ENCODE data around the gene PEX5L. TPM values are rescaled to one million over a fixed set of nuclear protein-coding genes. Genes with fewer than 3 reads are reported as not detected.
"Not testable (repeated sequence)": the region's sequence is repeated elsewhere in the genome, so short reads cannot be mapped to it uniquely, and the experiment has no call there.

Gene PEX5L
- total RNA-seq, result 0.57 TPM in 1 of 2 replicates, not detected in the other

DNA sequence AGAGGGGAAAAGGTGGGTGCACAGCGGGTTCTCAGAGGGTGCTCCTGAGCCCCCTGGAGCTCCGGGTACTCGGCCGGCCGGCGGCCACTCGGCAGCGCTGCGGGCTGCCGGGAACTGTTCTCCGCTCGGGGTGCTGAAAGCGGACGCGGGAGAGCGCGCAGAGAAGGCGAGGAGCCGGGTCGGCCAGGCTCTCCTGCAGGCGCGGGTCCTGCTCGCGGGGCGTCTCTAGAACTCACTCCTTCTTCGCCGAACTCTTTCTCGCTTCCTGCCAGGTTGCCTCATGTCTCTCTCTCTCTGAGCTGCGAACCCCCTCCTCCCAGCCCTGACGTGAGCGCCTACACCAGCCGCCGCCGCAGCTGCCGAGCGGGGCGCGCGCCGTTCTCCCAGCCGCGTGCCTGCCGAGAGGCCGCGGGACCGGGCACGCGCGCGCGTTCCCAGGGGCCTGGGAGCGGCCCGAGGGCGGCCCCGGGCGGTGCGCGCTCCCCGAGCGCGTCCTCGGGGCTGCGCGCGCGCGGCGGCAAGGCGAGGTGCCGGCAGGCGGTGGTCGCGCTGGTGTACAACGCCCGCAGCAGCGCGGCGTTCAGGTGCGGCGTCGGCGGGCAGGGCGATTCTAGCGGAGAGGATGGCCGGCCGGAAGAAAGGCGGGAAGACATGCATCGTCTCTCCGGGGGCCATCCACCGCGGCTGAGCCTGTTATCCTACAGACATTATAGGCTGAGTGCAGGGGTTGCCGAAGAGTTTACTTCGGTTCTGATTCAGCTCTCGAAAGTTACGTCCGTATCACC, at the start of gene PEX5L:
Gene PEX5L (minus strand): TSS at position 267 of the 785 bp plus-strand sequence. CDS start 338 bp downstream, outside the sequence.
- intact Hi-C loops (cut with micrococcal nuclease), result loop anchor here (5.0 kb wide), 2 partner anchors 110 to 640 kb away; partner anchors contain the start of gene CCDC39

DNA sequence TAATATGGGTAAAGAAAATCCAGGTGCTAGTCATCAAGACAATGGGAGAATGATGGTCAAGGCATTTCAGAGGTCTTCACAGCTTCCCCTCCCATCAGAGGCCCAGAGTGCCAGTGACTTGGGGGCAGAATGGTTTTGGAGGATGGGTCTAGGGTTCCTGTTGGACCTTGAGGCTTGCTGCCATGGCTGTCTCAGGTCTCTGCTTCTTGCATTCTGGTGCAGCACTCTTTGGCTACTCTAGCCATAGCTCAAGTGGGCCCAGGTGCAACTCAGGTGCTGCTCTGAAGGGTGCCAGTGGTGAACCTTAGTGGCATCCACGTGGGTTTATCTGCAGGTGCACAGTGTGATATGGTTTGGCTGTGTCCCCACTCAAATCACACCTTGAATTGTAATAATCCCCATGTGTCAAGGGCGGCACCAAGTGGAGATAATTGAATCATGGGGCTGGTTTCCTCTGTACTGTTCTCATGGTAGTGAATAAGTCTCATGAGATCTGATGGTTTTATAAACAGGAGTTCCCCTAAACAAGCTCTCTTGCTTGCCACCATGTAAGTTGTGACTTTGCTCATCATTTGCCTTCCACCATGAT, 48.5 kb upstream of the PEX5L start:
- intact Hi-C loops (cut with micrococcal nuclease), result loop anchor here (2.0 kb wide), 1 partner anchor 156 kb away; no protein-coding TSS in a partner anchor

DNA sequence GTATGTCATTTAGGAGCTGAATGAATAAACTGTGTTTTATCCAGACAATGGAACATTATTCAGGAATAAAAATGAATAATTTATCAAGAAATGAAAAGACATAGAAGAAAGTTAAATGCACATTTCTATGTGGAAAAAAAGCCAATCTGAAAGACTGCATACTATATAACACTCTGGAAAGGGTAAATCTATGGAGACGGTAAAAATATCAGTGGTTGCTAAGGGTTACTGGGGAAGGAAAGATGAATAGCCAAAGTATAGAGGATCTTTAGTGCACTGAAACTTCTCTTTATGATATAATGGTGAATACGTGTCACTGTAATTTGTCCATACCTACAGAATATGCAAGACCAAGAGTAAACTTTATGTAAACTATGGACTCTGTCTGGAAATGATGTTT, 46.0 kb upstream of the PEX5L start:
- intact Hi-C loops (cut with micrococcal nuclease), result no loop called here

DNA sequence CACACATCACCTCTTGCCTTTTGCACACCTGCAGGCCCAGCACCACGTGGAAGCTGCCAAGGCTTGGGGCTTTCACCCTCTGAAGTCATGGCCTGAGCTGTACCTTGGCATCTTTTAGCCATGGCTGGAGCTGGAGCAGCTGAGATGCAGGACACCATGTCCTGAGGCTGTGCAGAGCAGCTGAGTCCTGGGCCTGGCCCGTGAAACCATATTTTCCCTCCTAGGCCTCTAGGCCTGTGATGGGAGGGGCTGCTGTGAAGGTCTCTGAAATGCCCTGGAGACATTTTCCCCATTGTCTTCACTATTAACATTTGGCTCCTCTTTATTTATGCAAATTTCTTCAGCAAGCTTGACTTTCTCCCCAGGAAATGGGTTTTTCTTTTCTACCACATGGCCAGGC, 41.9 kb upstream of the PEX5L start:
- intact Hi-C loops (cut with micrococcal nuclease), result no loop called here

GRCh38 chr3:180073561-180073960, 36.8 kb upstream of the PEX5L start:
- intact Hi-C loops (cut with micrococcal nuclease), result no loop called here

- intact Hi-C loops (cut with micrococcal nuclease), result no loop called here
These were observed 36.0 kb upstream of the PEX5L start for GRCh38 chr3:180072786-180073185.

DNA sequence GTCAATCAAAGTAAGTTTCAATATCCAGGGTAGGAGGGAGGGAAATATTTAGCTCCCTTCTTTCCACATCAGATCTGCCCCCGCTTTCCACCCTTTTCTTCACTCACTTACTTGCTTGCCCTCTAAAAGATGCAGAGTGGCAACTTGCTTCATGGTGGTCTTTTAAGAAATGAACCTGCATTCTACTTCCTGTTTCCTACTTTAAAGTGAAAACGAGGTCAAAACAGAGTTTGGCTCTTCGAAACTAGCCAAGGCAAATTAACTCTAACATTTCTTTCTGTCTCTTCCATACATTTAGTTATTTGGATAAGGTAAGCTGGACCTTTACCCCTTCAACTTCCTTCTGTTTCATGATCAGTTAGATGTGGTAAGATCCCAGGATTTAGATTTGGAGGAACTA, 34.2 kb upstream of the PEX5L start:
- intact Hi-C loops (cut with micrococcal nuclease), result no loop called here

DNA sequence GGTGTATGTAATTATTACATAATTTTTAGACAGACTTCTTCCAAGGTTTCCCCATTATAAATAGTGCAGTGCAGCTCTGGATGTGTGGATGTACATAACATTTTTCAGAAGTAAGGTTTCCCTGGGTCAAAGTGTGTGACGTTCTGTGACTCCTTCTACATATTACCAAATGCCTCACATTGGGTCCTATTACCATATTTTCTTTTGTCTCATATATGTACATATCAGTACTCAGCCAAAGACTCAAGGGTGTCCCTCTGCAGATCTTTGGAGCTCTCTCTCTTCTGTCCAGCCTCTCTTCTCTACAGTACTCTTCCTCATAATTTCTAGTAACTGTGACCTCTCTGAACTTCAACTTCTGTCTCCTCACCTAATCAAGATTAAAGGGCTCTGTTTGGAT, 31.3 kb upstream of the PEX5L start:
- intact Hi-C loops (cut with micrococcal nuclease), result no loop called here

DNA sequence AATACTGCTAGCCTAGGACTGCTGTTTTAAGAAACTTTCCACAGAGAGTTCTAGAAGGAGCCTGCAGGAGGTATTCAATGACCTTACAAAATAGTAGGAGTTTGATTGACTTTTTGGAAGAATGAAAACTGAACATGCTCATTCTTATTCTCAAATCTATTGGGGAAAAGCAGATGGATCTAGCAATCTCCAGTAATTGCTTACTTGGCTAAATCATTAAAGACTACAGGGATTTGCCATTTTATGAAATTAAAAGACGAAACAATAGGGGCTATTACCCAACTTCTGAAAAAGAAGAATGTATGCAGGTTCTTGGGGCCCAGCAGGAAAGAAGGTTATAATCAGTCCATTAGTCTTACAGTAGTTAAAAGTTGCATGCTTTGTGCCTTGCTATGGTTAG, 29.9 kb upstream of the PEX5L start:
- intact Hi-C loops (cut with micrococcal nuclease), result no loop called here

DNA sequence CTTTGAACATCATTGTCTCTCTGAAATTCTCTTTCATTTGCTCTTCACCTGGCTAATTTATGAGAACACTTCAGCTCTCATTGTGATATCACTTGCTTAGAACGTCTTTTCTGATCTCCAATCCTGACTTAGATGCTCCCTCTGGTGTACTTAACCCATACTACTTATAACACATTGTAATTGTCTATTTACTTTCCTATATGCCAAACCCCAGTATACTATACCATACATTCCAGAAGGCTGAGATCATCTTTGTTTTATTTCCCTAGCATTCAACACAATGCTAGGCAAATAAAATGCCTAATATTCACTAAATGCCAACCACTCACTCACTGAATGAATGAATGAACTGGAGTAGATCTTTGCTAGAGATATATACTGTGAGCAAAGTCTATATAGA, 27.0 kb upstream of the PEX5L start:
- intact Hi-C loops (cut with micrococcal nuclease), result no loop called here

DNA sequence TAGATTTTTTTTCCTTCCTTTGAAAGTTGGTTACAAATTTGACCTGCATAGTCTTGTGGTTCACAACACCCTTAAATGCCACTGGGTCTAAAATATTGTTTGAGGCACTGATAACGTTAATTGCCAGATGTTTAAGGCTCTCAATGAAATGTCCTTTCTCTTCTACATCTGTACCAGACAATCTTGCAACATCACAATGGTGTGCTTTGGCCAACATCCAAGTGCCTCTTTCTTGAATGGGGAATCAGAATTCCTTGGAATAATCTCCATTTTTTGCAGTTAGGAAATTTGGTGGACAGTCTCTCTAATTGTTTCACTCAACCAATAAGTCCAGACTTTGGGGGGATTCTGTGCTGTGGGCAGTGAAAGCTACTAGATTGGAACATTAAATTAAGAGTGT, 26.0 kb upstream of the PEX5L start:
- intact Hi-C loops (cut with micrococcal nuclease), result no loop called here

GRCh38 chr3:180059356-180059755, 22.6 kb upstream of the PEX5L start:
- intact Hi-C loops (cut with micrococcal nuclease), result no loop called here

DNA sequence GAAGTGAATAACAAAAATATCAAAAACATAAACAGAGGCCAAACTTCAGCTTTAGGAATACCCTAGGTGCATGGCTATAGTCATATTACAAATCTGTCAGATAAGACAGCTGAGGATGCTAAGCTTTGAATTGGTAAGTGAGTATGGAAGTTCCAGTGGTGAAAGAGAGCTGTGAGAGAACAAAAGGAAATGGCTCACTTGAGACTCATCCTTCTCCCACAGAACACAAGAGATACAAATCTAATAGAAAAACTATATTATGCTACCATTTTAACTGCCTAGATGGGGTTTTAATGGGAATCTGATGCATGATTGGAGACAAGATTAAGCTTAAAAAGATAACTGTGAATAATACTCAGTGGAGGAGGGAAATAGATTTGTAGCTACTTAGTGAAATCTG, 21.5 kb upstream of the PEX5L start:
- intact Hi-C loops (cut with micrococcal nuclease), result no loop called here

GRCh38 chr3:180055656-180056055, 18.9 kb upstream of the PEX5L start:
- intact Hi-C loops (cut with micrococcal nuclease), result not testable (repeated sequence)

- intact Hi-C loops (cut with micrococcal nuclease), result no loop called here
These were observed 12.7 kb upstream of the PEX5L start for GRCh38 chr3:180049391-180049790.

- intact Hi-C loops (cut with micrococcal nuclease), result no loop called here
These were observed 12.1 kb upstream of the PEX5L start for GRCh38 chr3:180048840-180049239.

- intact Hi-C loops (cut with micrococcal nuclease), result no loop called here
These were observed 11.4 kb upstream of the PEX5L start for GRCh38 chr3:180048103-180048502.

DNA sequence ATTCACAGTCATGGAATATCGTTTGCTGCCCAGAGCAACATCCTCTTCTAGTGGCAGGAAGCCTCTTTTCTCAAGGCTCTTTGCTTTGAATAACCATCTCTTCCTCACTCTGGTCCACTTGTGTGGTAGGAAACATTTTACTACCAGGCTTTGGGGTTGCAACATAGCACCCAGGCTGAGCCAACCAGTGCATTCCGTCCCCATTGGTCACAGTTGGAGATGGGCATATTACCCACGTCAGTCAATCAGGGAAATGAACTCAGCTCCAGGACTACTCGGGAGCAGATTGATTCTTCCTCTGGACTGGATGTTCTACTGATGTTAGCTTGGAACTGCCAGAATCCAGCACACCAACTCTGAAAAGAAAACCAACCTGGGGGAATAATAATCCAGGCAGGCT, 4.2 kb upstream of the PEX5L start:
- intact Hi-C loops (cut with micrococcal nuclease), result no loop called here

DNA sequence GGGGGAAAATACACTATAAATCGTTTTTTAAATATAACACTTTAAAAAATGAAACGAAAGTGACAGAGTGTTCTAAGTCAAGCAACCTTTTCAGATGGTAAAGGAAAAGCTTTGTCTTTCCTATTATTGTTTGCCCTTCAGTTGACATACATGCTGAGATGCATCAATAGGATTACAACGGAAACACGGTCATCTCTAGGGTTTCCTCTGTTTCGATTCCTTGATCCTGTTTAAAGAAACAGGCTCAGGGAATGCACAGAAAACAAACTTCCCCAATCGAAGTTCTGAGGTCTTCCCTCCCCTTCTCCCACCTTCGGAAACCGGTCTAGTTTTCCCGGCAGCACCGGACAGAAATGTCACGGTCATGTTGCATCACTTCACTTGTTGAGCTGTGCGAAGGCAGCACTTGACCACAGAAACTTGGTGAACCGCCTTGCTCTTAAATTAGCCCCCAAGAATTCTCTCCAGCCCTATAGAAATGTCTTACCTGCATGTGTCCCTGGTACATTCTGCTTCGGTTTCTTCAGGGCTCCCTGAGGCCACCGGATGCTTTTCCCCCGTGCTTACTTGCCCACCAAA, 556 bp downstream of the PEX5L start:
- intact Hi-C loops (cut with micrococcal nuclease), result loop anchor here (5.0 kb wide), 2 partner anchors 109 to 641 kb away; partner anchors contain the start of gene CCDC39

DNA sequence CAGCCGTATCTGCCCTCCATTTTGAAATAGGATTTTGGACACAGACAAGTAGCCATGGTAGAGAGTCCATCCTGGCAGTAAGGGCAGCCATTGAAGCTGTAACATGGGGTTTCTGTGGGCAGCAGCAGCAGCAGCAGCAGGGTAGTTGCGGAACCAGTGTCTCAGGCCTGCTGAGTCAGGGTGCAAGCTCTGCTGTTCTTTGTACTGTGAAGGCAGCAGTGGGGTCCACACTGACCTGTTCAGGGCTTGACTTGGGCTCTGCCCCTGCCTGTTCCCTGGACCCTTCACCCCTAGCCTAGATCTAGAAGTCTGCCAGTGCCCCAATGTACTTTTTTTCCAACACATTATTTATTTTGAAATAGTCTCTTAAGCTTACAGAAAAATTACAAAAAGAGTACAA, 9.7 kb downstream of the PEX5L start:
- intact Hi-C loops (cut with micrococcal nuclease), result no loop called here

DNA sequence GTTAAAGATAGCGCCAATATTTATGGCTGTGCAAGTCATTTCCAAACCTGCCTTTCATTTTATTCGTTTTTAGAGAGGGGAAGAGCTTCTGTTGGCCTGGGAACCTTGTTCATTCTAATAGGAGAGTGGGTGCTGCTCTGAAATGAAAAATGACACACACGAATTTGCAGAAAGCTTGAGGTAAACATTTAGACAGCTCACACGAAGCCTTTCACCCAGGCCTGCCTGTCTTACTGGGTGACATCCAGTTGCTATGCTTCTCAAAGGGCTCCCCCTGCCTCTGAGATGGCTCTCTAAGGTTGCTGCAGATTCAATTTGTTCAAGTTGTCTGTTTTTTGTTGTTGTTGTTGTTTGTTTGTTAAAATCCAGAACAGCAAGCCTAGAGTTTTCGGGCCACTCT, 18.2 kb downstream of the PEX5L start:
- intact Hi-C loops (cut with micrococcal nuclease), result loop anchor here (5.0 kb wide), 1 partner anchor 91 kb away; no protein-coding TSS in a partner anchor

DNA sequence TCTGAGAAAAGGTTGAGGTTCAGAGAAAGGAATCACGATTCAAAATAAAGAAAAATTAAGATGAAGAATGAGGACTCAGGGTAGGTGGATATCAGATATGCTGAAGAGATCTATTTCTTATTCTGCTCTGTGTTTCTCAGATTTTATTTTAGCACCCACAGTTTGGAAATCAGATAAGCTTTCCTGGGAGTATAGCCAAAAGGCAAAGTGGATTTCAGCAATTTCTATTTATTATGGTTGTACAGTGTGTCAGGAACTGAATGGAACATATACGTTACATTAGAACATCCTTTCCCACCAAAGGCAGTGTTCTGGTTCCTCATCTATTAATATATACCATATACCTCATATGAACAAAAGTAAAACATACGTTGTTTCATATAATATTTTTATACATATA, 18.9 kb downstream of the PEX5L start:
- intact Hi-C loops (cut with micrococcal nuclease), result loop anchor here (5.0 kb wide), 1 partner anchor 91 kb away; no protein-coding TSS in a partner anchor
